Gastrocnemius medialis (tissue), 4 donors: ENCODE measurements around the gene CYP19A1. TPM values are rescaled to one million over a fixed set of nuclear protein-coding genes. Genes with fewer than 3 reads are reported as not detected.

Source experiments
- ATAC-seq, 2 donors: fragments of 150-250 bp; one replicate each; pipeline ENCODE4 v1.9.1; 2016
- DNase-seq, 2 donors: peaks; one replicate each; pipeline ENCODE4 v3.0.0-alpha.2; 2019
- H3K27ac ChIP-seq, 4 donors: fragments of 200-600 bp; sonication (generic); 1 replicate in 1 of 4; 2 replicates in 3 of 4; pipeline ENCODE4 v1.5.1; 2016 to 2018; ENCODE audit warnings: mild to moderate bottlenecking in 2 of 4, moderate library complexity in 1 of 4
- H3K27me3 ChIP-seq, 3 donors: fragments of 200-600 bp; sonication (generic) in 2 of 3; 1 replicate in 1 of 3; 2 replicates in 2 of 3; pipeline versions ENCODE4 v1.5.1 to v1.6.0; 2016 to 2019; ENCODE audit warnings: mild to moderate bottlenecking in 1 of 3, moderate library complexity in 1 of 3
- H3K36me3 ChIP-seq, 2 donors: fragments of 200-600 bp; sonication (generic) in 1 of 2; one replicate each; pipeline ENCODE4 v1.5.1; 2017 to 2018
- H3K4me1 ChIP-seq, 2 donors: fragments of 200-600 bp; sonication (generic) in 1 of 2; one replicate each; pipeline ENCODE4 v1.5.1; 2016 to 2017; ENCODE audit warnings: mild to moderate bottlenecking in 2 of 2
- H3K4me3 ChIP-seq, 4 donors: fragments of 200-600 bp; sonication (generic) in 3 of 4; 1 replicate in 1 of 4; 2 replicates in 3 of 4; pipeline ENCODE4 v1.5.1; 2016 to 2019; ENCODE audit warnings: mild to moderate bottlenecking in 2 of 4
- H3K9me3 ChIP-seq, 3 donors: fragments of 200-600 bp; sonication (generic) in 2 of 3; 1 replicate in 1 of 3; 2 replicates in 2 of 3; pipeline ENCODE4 v1.5.1; 2016 to 2019
- CTCF ChIP-seq, 5 experiments: fragments of 450-650 bp in 3 of 5; fragments of 200-600 bp in 2 of 5; sonication (generic) in 2 of 5; IDR thresholded peaks in 4 of 5; conservative IDR thresholded peaks in 1 of 5; 1 replicate in 4 of 5; 2 replicates in 1 of 5; pipeline ENCODE4 v1.5.1; 2016 to 2019; ENCODE audit warnings: antibody characterized with exemption in 5 of 5, mild to moderate bottlenecking in 3 of 5, moderate library complexity in 3 of 5
- POLR2A ChIP-seq, 2 donors: fragments of 450-650 bp; IDR thresholded peaks; one replicate each; pipeline ENCODE4 v1.6.1; 2017; ENCODE audit warnings: antibody characterized with exemption in 2 of 2, mild to moderate bottlenecking in 2 of 2, moderate library complexity in 2 of 2
- in situ Hi-C, 4 donors: fragments of 200-750 bp; cut with MboI; loops; one replicate each; pipeline versions ENCODE4 v1.15.0 to v1.8.0; 2017; ENCODE audit warnings: low sequenced_read_pairs in 4 of 4
- intact Hi-C: fragments of 100-400 bp; cut with DNase I; formaldehyde crosslinking; loops from one replicate; pipeline ENCODE4 v1.15.1; 2023; ENCODE audit warnings: low total_unique reads
- total RNA-seq, 4 donors: library from RNA; depleted of rRNA; stranded (reverse); fragments of >200 nt; gene quantifications; one replicate each; pipeline versions ENCODE4 v1.1.0 to v1.2.3, GENCODE V29; 2016

CYP19A1 gene
- total RNA-seq, 4 donors from 2014 or later: 0.68 to 0.75 (median 0.71) TPM; not detected in 1

- Histone ChIP-seq H3K4me1 (no peaks in the 10 kb centered on the region), H3K27ac (no peak overlapping the region), H3K9me3 (no peaks in the 10 kb centered on the region), H3K27me3 (no peaks in the 10 kb centered on the region), H3K36me3 (no peaks in the 10 kb centered on the region), H3K4me3 (no peak overlapping the region)
- DNase-seq (no peak), ATAC-seq (no peak)
- in situ Hi-C loops (loop anchor here in 2 of 4 donors (10.0 to 25.0 kb wide), 2 partner anchors 86 to 99 kb away; no protein-coding TSS in a partner anchor), intact Hi-C loops (loop anchor here (10.0 kb wide), 1 partner anchor 46 kb away; the partner anchor contains the start of gene CYP19A1)
- TF ChIP-seq CTCF (IDR thresholded peaks at IDR 0.05 in 4 of 5, conservative IDR thresholded peaks at IDR 0.05 in 1 of 5) (no peak), POLR2A (IDR thresholded peaks at IDR 0.05) (no peak)
Measured at GRCh38 chr15:51288143-51289065, 50.0 kb downstream of the CYP19A1 start.

- H3K27me3 ChIP-seq: no peaks in the 10 kb centered on the region
- no peak overlapping the region for H3K27ac ChIP-seq
- ATAC-seq: no peak
- no peaks in the 10 kb centered on the region for H3K36me3 ChIP-seq
- in situ Hi-C loops (loop anchor here in 2 of 4 donors (10.0 to 25.0 kb wide), 2 partner anchors 88 to 100 kb away; no protein-coding TSS in a partner anchor), intact Hi-C loops (loop anchor here (10.0 kb wide), 1 partner anchor 48 kb away; the partner anchor contains the start of gene CYP19A1)
- no peaks in the 10 kb centered on the region for H3K9me3 ChIP-seq
- no peaks in the 10 kb centered on the region for H3K4me1 ChIP-seq
- no peak overlapping the region for H3K4me3 ChIP-seq
- no peak for DNase-seq
- TF ChIP-seq POLR2A (IDR thresholded peaks at IDR 0.05): no peak
- TF ChIP-seq CTCF (IDR thresholded peaks at IDR 0.05 in 4 of 5, conservative IDR thresholded peaks at IDR 0.05 in 1 of 5): no peak
Measured at GRCh38 chr15:51286816-51287215, 51.6 kb downstream of the CYP19A1 start.

GRCh38 chr15:51285399-51285798, 53.0 kb downstream of the CYP19A1 start:
- H3K4me1 ChIP-seq: no peaks in the 10 kb centered on the region
- H3K27ac ChIP-seq: no peak overlapping the region
- intact Hi-C loops: loop anchor here (10.0 kb wide), 1 partner anchor 49 kb away; the partner anchor contains the start of gene CYP19A1
- in situ Hi-C loops: loop anchor here in 2 of 4 donors (10.0 to 25.0 kb wide), 2 partner anchors 89 to 102 kb away; no protein-coding TSS in a partner anchor
- H3K27me3 ChIP-seq: no peaks in the 10 kb centered on the region
- no peaks in the 10 kb centered on the region for H3K9me3 ChIP-seq
- no peak for TF ChIP-seq POLR2A (IDR thresholded peaks at IDR 0.05)
- TF ChIP-seq CTCF (IDR thresholded peaks at IDR 0.05 in 4 of 5, conservative IDR thresholded peaks at IDR 0.05 in 1 of 5): no peak
- no peak overlapping the region for H3K4me3 ChIP-seq
- H3K36me3 ChIP-seq: no peaks in the 10 kb centered on the region
- no peak for ATAC-seq
- DNase-seq: no peak

- Histone ChIP-seq H3K9me3 (no peaks in the 10 kb centered on the region), H3K4me3 (no peak overlapping the region), H3K27ac (no peak overlapping the region), H3K27me3 (no peaks in the 10 kb centered on the region), H3K36me3 (no peaks in the 10 kb centered on the region), H3K4me1 (no peaks in the 10 kb centered on the region)
- no peak for ATAC-seq
- DNase-seq: no peak
- intact Hi-C loops (loop anchor here (10.0 kb wide), 1 partner anchor 50 kb away; the partner anchor contains the start of gene CYP19A1), in situ Hi-C loops (loop anchor here in 3 of 4 donors (5.0 to 25.0 kb wide), 3 partner anchors 90 to 102 kb away; no protein-coding TSS in a partner anchor)
- TF ChIP-seq CTCF (IDR thresholded peaks at IDR 0.05 in 4 of 5, conservative IDR thresholded peaks at IDR 0.05 in 1 of 5) (no peak), POLR2A (IDR thresholded peaks at IDR 0.05) (no peak)
Measured at GRCh38 chr15:51284871-51285270, 53.5 kb downstream of the CYP19A1 start.
